Mucosa of gallbladder (tissue), 1 donor: ENCODE data around the gene RNASEL. TPM values are rescaled to one million over a fixed set of nuclear protein-coding genes. Genes with fewer than 3 reads are reported as not detected.

ENCODE experiments used
- DNase-seq: peaks from one replicate; pipeline ENCODE4 v3.0.0-alpha.2; 2020; ENCODE audit warnings: low spot score
- total RNA-seq: library from RNA; stranded (reverse); gene quantifications from one replicate; pipeline ENCODE4 v1.2.1, GENCODE V29; 2021
- donor health status: DM: no; HTN: no; CAD: no.

The RNASEL gene
- total RNA-seq, 1 donor from 2014 or later, result 16.7 TPM

DNA sequence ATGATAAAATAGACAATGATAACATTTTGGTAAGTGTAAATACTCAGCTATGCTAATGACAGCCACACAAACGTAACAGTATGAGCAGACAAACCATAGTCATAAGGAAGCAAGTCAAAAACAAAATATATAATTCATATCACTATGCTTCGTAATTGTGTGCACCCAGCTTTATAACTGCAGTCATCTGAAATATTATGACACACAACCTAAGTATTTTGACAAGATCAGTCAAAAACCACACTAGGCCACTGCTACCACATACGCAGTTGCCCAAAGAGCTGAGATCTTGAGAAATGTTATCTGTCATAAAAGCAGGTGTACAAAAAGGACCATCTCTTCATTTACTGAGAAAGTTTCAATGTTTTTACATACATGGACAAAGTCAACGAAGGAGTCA is 26.0 kb downstream of the RNASEL start:
- no peak for DNase-seq

DNA sequence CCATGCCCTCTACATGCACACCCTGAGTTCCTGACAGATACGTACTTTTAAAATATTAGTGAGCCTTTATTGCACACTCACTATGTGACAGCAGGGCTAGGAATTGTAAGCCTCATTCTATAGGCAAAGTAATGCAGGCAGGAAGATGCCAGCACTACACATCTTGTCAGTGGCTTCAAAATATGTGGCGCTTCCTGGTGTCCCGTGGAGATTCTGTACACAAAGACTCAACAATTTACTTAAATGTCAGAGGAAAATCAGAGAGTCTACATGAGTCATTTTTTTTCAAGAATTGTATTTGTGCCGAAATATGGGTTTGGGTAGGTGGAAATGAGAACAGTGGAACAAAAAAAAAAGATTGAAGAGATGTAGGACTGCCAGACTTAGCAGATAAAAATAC is 27.6 kb downstream of the RNASEL start:
- no peak for DNase-seq

DNA sequence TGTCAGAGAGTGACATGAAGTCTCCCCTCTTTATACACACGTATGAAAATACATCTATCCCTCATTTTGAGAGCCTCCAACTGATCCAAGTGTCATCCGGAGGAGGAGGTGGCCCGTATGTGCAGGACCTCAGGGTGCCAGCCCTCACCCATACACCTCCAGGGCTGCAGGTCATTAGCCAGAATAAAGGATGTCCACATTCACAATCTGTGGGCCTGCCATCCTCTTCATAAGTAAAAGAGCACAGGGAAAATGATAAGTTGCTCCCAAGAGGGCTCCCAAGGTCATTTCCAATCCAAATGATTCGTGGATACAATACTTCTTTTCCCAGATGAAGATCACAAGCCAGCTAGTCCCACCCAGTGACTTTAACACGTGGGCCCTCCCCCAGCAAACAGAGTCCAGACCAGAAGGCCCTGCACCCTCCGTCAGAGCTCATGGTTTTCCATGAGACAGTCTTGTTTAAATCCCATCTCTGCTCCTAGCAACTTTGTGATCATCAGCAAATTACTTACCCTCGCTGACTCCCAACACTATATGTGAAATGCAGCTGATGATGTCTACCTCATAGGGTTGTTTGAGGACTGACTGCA is 28.6 kb downstream of the RNASEL start:
- no peak for DNase-seq

DNA sequence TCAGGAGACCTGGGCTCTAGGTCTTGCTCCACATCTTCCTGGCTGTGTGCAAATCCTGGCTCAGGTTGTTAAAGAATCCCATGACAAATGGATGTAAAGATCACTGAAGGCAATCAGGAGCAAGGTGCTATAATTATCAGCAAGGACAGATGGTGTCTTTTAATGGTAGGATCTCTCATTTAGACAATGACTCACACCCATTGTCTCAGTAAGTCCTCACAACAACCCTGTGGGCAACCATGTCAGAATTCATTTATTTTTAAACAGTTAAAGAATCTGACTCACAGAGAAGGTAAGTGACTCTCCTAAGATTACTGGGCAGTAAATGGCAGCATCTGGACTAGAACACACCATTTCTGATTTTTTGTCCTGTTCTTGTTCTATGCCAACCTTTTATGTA is 32.8 kb downstream of the RNASEL start:
- no peak for DNase-seq

DNA sequence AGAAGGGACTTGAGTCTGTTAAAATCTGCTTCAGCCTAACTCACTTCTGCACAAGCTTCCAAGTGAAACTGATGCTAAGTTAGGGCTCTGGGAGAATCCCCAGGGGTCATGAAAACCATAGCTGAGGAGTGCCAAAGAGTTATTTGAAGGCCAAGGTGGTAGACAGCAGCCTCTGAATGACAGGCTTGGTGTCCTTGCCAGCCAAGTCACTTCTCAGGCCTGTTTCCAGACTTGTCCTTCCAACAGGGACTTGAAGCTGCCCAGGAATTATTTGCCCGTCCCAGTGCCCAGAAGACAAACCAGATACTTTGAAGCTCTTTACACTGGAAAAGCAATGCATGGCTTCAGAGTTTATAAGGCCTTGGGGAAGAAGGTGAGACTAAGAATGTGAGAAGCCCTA is 33.6 kb downstream of the RNASEL start:
- no peak for DNase-seq

DNA sequence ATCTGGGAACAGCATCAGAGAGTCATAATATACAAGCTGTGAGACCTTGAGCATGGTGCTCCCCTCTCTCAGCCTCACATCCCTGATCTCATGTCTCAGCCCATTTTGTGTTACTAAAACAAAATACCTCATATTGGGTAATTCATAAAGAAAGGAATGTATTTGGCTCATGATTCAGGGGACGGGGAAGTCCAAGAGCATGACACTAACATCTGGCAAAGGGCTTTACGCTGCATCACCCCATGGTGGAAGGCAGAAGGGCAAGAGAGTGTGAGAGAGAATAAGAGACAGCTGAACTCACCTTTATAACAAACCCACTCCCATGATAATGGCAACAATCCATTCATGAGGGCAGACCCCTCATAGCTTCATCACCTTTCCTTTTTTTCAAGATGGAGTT is 36.5 kb downstream of the RNASEL start:
- DNase-seq, result no peak

DNA sequence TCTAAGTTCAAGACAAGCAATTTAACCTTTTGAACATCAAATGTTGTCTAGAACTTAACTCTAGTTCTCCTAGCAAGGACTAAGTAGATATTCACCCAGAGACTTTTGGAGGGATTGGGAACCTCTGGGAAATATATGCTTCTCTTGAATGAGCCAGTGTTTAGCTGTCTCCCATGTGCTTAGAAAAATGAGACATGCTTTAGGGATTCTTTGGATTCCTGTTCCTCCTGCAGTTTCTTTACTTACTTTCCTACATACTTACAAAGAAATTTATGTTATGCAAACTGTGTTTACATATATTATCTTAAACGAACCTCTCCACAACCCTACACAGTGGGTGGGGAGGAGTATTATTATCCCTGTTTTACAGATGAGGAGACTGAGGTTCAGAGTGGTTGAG is 39.2 kb downstream of the RNASEL start:
- no peak for DNase-seq

DNA sequence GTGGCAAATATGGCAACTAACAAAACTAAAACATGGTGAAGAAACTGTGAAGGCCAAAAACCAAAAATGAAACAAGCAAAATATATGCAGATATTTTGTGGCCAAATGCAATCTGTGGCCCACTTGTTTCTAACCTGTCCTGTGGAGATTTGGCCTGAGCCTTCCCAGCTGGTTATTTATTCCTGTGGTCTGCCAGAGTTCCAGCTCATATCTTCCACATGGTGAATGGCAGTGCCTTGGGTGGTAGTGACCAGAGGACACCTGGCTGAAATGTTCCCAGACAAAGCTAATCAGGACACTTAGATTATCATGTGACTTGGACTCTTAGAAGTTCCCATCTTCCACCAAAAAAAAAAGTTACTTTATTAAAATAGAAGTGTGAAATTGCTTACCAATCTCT is 39.7 kb downstream of the RNASEL start:
- no peak for DNase-seq

DNA sequence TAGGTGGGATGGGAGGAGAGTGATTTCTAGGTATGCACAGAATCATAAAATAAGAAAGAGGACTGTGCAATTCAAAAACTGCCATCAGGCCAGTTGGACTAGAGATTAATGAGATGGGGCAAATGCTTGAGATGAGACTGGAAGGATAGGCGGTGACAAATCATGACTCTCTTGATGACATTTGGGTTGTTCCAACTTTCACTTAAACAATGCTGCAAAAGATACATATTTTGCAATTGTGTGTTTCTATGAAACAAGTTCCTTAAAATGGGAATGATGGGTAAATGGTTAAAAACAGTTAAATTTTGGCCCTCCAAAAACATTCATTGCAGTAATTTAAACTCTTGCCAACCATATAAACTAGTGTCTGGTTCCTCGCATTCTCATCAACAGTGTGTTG is 55.2 kb downstream of the RNASEL start:
- DNase-seq, result no peak

DNA sequence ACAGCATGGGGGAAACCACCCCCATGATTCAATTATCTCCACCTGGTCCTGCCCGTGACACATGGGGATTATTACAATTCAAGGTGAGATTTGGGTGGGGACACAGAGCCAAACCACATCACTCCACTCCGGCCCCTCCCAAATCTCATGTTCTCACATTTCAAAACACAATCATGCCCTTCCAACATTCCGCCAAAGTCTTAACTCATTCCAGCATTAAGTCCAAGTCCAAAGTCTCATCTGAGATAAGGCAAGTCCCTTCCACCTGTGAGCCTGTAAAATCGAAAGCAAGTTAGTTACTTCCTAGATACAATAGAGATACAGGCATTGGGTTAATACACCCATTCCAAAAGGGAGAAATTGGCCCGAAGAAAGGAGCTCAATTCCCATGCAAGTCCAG is 60.9 kb downstream of the RNASEL start:
- peak; percentile 33 for DNase-seq

DNA sequence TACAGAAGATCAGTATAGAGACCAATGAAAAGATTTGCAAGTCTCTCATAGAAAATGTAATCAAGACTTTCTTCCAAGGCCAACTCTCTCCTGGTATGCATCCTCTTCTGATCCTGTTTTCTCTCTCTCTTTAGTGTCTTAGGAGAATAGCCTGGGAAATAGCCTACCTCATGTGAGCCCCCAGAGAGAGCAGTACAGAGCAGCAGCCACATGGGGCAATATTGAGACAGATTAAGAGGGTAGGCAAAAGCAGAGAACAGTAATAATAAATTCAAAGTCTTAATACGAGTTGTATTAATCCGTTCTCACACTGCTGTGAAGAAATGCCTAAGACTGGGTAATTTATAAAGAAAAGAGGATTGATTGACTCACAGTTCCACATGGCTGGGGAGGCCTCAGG is 61.4 kb downstream of the RNASEL start:
- DNase-seq, result no peak

DNA sequence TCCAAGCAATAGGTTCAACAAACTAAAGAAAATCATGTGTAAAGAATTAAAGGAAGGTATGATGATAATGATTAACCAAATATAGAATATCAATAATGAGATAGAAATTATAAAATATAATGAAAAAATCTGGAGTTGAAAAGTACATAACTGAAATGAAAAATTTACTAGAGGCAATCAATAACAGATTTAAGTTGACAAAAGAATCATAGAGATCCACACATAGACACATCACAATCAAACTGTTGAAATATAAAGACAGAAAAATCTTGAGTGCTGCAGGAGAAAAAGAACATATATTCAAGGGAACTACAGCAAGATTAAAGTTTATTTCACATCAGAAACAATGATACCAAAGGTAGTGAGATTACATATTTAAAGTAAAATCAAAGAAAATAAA is 63.7 kb downstream of the RNASEL start:
- no peak for DNase-seq

Other genes with a start within 250 kb of the RNASEL start
- gene GLUL, start 197.5 kb downstream of the RNASEL start, total RNA-seq, result 356 TPM
- not detected for gene TEDDM1, start 188.6 kb downstream of the RNASEL start, total RNA-seq
- not detected for gene RGSL1, start 139.1 kb downstream of the RNASEL start, total RNA-seq
- 5.8 TPM for gene RGS16, start 15.1 kb upstream of the RNASEL start, total RNA-seq
- 0.03 TPM for gene RGS8, start 95.3 kb upstream of the RNASEL start, total RNA-seq
- 19.3 TPM for gene NPL, start 200.5 kb upstream of the RNASEL start, total RNA-seq